PC-9 (cell line): ENCODE data around the gene MRM1. TPM values are rescaled to one million over a fixed set of nuclear protein-coding genes. Genes with fewer than 3 reads are reported as not detected.

Experiments
- BruUV-seq: library from RNA; stranded (reverse); fragments of 400-500 nt; replicated peaks from 2 replicates; lab custom pipeline; 2021; lab: Mats Ljungman, UMichigan
- CTCF ChIA-PET: fragments of 300-600 bp; sonication (Branson Sonifier 250); formaldehyde crosslinking; loops from one replicate; lab custom pipeline; 2022; ENCODE audit warnings: antibody characterized with exemption; lab: Charles Lee
- POLR2A ChIA-PET: fragments of 300-600 bp; sonication (Branson Sonifier 250); formaldehyde crosslinking; loops from one replicate; lab custom pipeline; 2022; ENCODE audit warnings: antibody characterized with exemption; ENCODE audit not compliant: unreplicated experiment; lab: Charles Lee
- DNase-seq, 2 experiments: peaks; one replicate each; pipeline versions ENCODE4 v3.0.0 to v3.0.0-alpha.2; 2015 to 2022; ENCODE audit warnings: mixed read lengths in 1 of 2
- H2AFZ ChIP-seq: fragments of 200-600 bp; sonication (generic); 2 replicates; pipeline ENCODE4 v1.8.1; 2017; ENCODE audit warnings: antibody characterized with exemption
- H3F3A ChIP-seq: fragments of 200-600 bp; sonication (generic); 2 replicates; pipeline ENCODE4 v1.8.1; 2017; ENCODE audit warnings: antibody characterized with exemption, mild to moderate bottlenecking, low read depth; ENCODE audit not compliant: insufficient read depth
- H3K27ac ChIP-seq: fragments of 200-600 bp; sonication (generic); 2 replicates; pipeline ENCODE4 v1.6.1; 2016; ENCODE audit warnings: mixed run types
- H3K27me3 ChIP-seq: fragments of 200-600 bp; sonication (generic); 2 replicates; pipeline ENCODE4 v1.6.1; 2016; ENCODE audit warnings: low read depth, mixed run types; ENCODE audit not compliant: insufficient read depth
- H3K36me3 ChIP-seq: fragments of 200-600 bp; sonication (generic); 2 replicates; pipeline ENCODE4 v1.6.1; 2016; ENCODE audit warnings: low read depth, mixed run types
- H3K4me1 ChIP-seq: fragments of 200-600 bp; sonication (generic); replicated peaks from 2 replicates; pipeline ENCODE4 v1.6.1; 2016; ENCODE audit warnings: mixed run types; ENCODE audit not compliant: insufficient read depth
- H3K4me2 ChIP-seq: fragments of 200-600 bp; sonication (generic); 2 replicates; pipeline ENCODE4 v1.6.1; 2017; ENCODE audit warnings: mixed run types
- H3K4me3 ChIP-seq: fragments of 200-600 bp; sonication (generic); 2 replicates; pipeline ENCODE4 v1.6.1; 2016; ENCODE audit warnings: mixed run types
- H3K79me2 ChIP-seq: fragments of 200-600 bp; sonication (generic); 2 replicates; pipeline ENCODE4 v1.6.1; 2017; ENCODE audit warnings: low read depth, mixed run types
- H3K9me2 ChIP-seq: fragments of 200-600 bp; sonication (generic); 2 replicates; pipeline ENCODE4 v1.8.1; 2017; ENCODE audit warnings: mild to moderate bottlenecking; ENCODE audit not compliant: insufficient read depth
- H3K9me3 ChIP-seq: fragments of 200-600 bp; sonication (generic); 2 replicates; pipeline ENCODE4 v1.8.1; 2016; ENCODE audit warnings: low read depth; ENCODE audit not compliant: insufficient read depth
- H4K20me1 ChIP-seq: fragments of 200-600 bp; sonication (generic); 2 replicates; pipeline ENCODE4 v1.8.1; 2017; ENCODE audit not compliant: insufficient read depth
- CTCF ChIP-seq: fragments of 200-600 bp; sonication (generic); conservative IDR thresholded peaks from 2 replicates; pipeline ENCODE4 v1.6.1; 2017; ENCODE audit warnings: mixed run types, antibody characterized with exemption, mild to moderate bottlenecking, moderate library complexity
- EZH2 ChIP-seq: fragments of 200-600 bp; sonication (generic); IDR thresholded peaks from 2 replicates; pipeline ENCODE4 v1.8.0; 2017; ENCODE audit warnings: antibody characterized with exemption, low read depth
- intact Hi-C: fragments of 100-400 bp; cut with micrococcal nuclease; formaldehyde crosslinking; loops from one replicate; pipeline ENCODE4 v1.10.0; 2022; ENCODE audit not compliant: unreplicated experiment
- total RNA-seq: library from RNA; stranded (reverse); gene quantifications from 2 replicates; pipeline ENCODE4 v1.2.3, GENCODE V29; 2021

The MRM1 gene
- total RNA-seq, 1 experiment from 2014 or later: 9.6 TPM

- Histone ChIP-seq H3K36me3 (no peaks in the 10 kb centered on the region), H2AFZ (no peak overlapping the region), H3K27me3 (no peaks in the 10 kb centered on the region), H4K20me1 (peaks cover 6% of the 10 kb centered on the region; the same call in 1 of the 2 replicates), H3K4me1 (no peaks in the 10 kb centered on the region), H3K9me2 (no peaks in the 10 kb centered on the region), H3K27ac (no peak overlapping the region), H3K79me2 (no peaks in the 10 kb centered on the region), H3K4me2 (no peak overlapping the region), H3K9me3 (no peaks in the 10 kb centered on the region), H3K4me3 (no peak overlapping the region), H3F3A (0 out of 2 replicates have a peak, but pooled peaks cover 4% of the 10 kb centered on the region)
- ChIA-PET CTCF (interaction anchor here (0.6 kb wide), 1 partner anchor 581 kb away, joined by 7 read pairs; no protein-coding TSS in a partner anchor), POLR2A (no interaction called here)
- TF ChIP-seq EZH2 (no peak), CTCF (no peak)
- intact Hi-C loops: loop anchor here (1.0 to 5.0 kb wide), 5 partner anchors 77 to 742 kb away; partner anchors contain the start of gene AATF
- BruUV-seq: no TSS peak
- no peak for DNase-seq
These were observed 28.7 kb downstream of the MRM1 start for GRCh38 chr17:36629970-36630502.

- no peaks in the 10 kb centered on the region for H3K9me3 ChIP-seq
- TF ChIP-seq EZH2 (no peak), CTCF (no peak)
- H3K27ac ChIP-seq: no peak overlapping the region
- intact Hi-C loops: no loop called here
- H3K4me1 ChIP-seq: no peaks in the 10 kb centered on the region
- no peak overlapping the region for H2AFZ ChIP-seq
- H3K9me2 ChIP-seq: no peaks in the 10 kb centered on the region
- DNase-seq: no peak
- H4K20me1 ChIP-seq: peaks cover 11% of the 10 kb centered on the region; the same call in 1 of the 2 replicates
- ChIA-PET CTCF (no interaction called here), POLR2A (no interaction called here)
- no peaks in the 10 kb centered on the region for H3K79me2 ChIP-seq
- 0 out of 2 replicates have a peak, but pooled peaks cover 4% of the 10 kb centered on the region for H3F3A ChIP-seq
- H3K4me2 ChIP-seq: no peak overlapping the region
- no TSS peak for BruUV-seq
- no peak overlapping the region for H3K4me3 ChIP-seq
- no peaks in the 10 kb centered on the region for H3K36me3 ChIP-seq
- H3K27me3 ChIP-seq: no peaks in the 10 kb centered on the region
These were observed 29.6 kb downstream of the MRM1 start for GRCh38 chr17:36631022-36631421.

GRCh38 chr17:36632916-36633771 lies 31.8 kb downstream of the MRM1 start:
- Histone ChIP-seq H3K9me2 (no peaks in the 10 kb centered on the region), H3K4me1 (no peaks in the 10 kb centered on the region), H3K4me2 (no peak overlapping the region), H2AFZ (no peak overlapping the region), H3K36me3 (no peaks in the 10 kb centered on the region), H3K27ac (no peak overlapping the region), H3K9me3 (no peaks in the 10 kb centered on the region), H3K79me2 (no peaks in the 10 kb centered on the region), H3K27me3 (no peaks in the 10 kb centered on the region), H4K20me1 (peaks cover 11% of the 10 kb centered on the region; the same call in 1 of the 2 replicates), H3F3A (0 out of 2 replicates have a peak, but pooled peaks cover 4% of the 10 kb centered on the region), H3K4me3 (no peak overlapping the region)
- no TSS peak for BruUV-seq
- ChIA-PET POLR2A (no interaction called here), CTCF (no interaction called here)
- intact Hi-C loops: no loop called here
- TF ChIP-seq CTCF: no peak
- no peak for TF ChIP-seq EZH2
- no peak for DNase-seq
